SU-DHL-6 (cell line): ENCODE data around the gene NUB1.

Experiments
- H2AFZ ChIP-seq: fragments of 200-600 bp; sonication (generic); 2 replicates; pipeline ENCODE4 v1.6.1; 2014; ENCODE audit warnings: low read depth, mild to moderate bottlenecking, moderate library complexity, mixed read lengths, antibody characterized with exemption, low read length; ENCODE audit not compliant: severe bottlenecking
- H3F3A ChIP-seq: fragments of 200-600 bp; shearing (Covaris generic); 2 replicates; pipeline ENCODE4 v1.6.0; 2016; ENCODE audit warnings: antibody characterized with exemption, mild to moderate bottlenecking; ENCODE audit not compliant: insufficient read depth
- H3K27ac ChIP-seq: fragments of 200-600 bp; sonication (generic); 2 replicates; pipeline ENCODE4 v1.5.1; 2016; ENCODE audit warnings: low read depth, mild to moderate bottlenecking, low read length, moderate library complexity, mixed read lengths
- H3K27me3 ChIP-seq: fragments of 200-600 bp; sonication (generic), shearing (Covaris generic); 2 replicates; pipeline ENCODE4 v1.6.0; 2014; ENCODE audit warnings: mild to moderate bottlenecking, low read length
- H3K36me3 ChIP-seq: fragments of 200-600 bp; sonication (generic); 2 replicates; pipeline ENCODE4 v1.6.1; 2014; ENCODE audit warnings: mild to moderate bottlenecking, low read length, mixed read lengths
- H3K4me2 ChIP-seq: fragments of 300-600, 200-600 bp; shearing (Covaris generic), sonication (generic); 2 replicates; pipeline ENCODE4 v1.6.0; 2014; ENCODE audit warnings: low read length, low read depth, mild to moderate bottlenecking; ENCODE audit not compliant: poor library complexity, severe bottlenecking
- H3K4me3 ChIP-seq: fragments of 200-600 bp; sonication (generic); 2 replicates; pipeline ENCODE4 v1.5.1; 2014; ENCODE audit warnings: antibody characterized with exemption, low read length, mild to moderate bottlenecking, mixed read lengths; ENCODE audit not compliant: insufficient read depth, poor library complexity, severe bottlenecking
- H3K79me2 ChIP-seq: fragments of 200-600 bp; sonication (generic); 2 replicates; pipeline ENCODE4 v1.6.1; 2014; ENCODE audit warnings: mild to moderate bottlenecking, low read length, moderate library complexity; ENCODE audit not compliant: insufficient read depth
- H3K9ac ChIP-seq: fragments of 200-600 bp; sonication (generic); 2 replicates; pipeline ENCODE4 v1.7.0; 2014; ENCODE audit warnings: mild to moderate bottlenecking, low read length
- H3K9me2 ChIP-seq: fragments of 200-600 bp; sonication (generic); replicated peaks from 2 replicates; pipeline ENCODE4 v1.6.1; 2014; ENCODE audit warnings: low read length; ENCODE audit not compliant: insufficient read depth
- H3K9me3 ChIP-seq: fragments of 200-600 bp; sonication (generic); 2 replicates; pipeline ENCODE4 v1.6.1; 2014; ENCODE audit warnings: low read length, mixed read lengths; ENCODE audit not compliant: insufficient read depth
- H4K20me1 ChIP-seq: fragments of 200-600 bp; sonication (generic); 2 replicates; pipeline ENCODE4 v1.6.1; 2014; ENCODE audit warnings: low read depth, mild to moderate bottlenecking, antibody characterized with exemption, low read length, moderate library complexity, mixed read lengths
- CTCF ChIP-seq: fragments of 200-600 bp; sonication (generic); IDR thresholded peaks from one replicate; pipeline ENCODE4 v1.5.1; 2017; ENCODE audit warnings: antibody characterized with exemption, mild to moderate bottlenecking, low read length, moderate library complexity; ENCODE audit not compliant: insufficient read depth, poor library complexity, severe bottlenecking
- EZH2phosphoT487 ChIP-seq: fragments of 200-600 bp; sonication (generic), shearing (Covaris generic); conservative IDR thresholded peaks from 2 replicates; pipeline ENCODE4 v1.6.1; 2018; ENCODE audit warnings: mild to moderate bottlenecking, antibody characterized with exemption, low read length, moderate library complexity, mixed read lengths

NUB1 gene

GRCh38 chr7:151377406-151377805, 35.8 kb downstream of the NUB1 start:
- no peaks in the 10 kb centered on the region for H3K79me2 ChIP-seq
- no peaks in the 10 kb centered on the region for H3F3A ChIP-seq
- H2AFZ ChIP-seq = no peak overlapping the region
- no peaks in the 10 kb centered on the region for H3K36me3 ChIP-seq
- no peaks in the 10 kb centered on the region for H3K27me3 ChIP-seq
- no peak overlapping the region for H3K9ac ChIP-seq
- H3K4me2 ChIP-seq = no peak overlapping the region
- no peaks in the 10 kb centered on the region for H3K9me3 ChIP-seq
- no peak overlapping the region for H3K27ac ChIP-seq
- TF ChIP-seq CTCF (no peak), EZH2phosphoT487 (no peak)
- no peaks in the 10 kb centered on the region for H3K9me2 ChIP-seq
- H4K20me1 ChIP-seq = no peaks in the 10 kb centered on the region
- no peak overlapping the region for H3K4me3 ChIP-seq

- Histone ChIP-seq H3K4me3 (no peak overlapping the region), H3F3A (no peaks in the 10 kb centered on the region), H3K9me2 (no peaks in the 10 kb centered on the region), H3K36me3 (no peaks in the 10 kb centered on the region), H3K27ac (no peak overlapping the region), H4K20me1 (no peaks in the 10 kb centered on the region), H3K79me2 (no peaks in the 10 kb centered on the region), H2AFZ (no peak overlapping the region), H3K4me2 (no peak overlapping the region), H3K27me3 (no peaks in the 10 kb centered on the region), H3K9ac (no peak overlapping the region), H3K9me3 (no peaks in the 10 kb centered on the region)
- TF ChIP-seq EZH2phosphoT487 (no peak), CTCF (no peak)
Observed at GRCh38 chr7:151378011-151378410, 36.4 kb downstream of the NUB1 start.

- no peaks in the 10 kb centered on the region for H3K9me3 ChIP-seq
- H3K79me2 ChIP-seq = no peaks in the 10 kb centered on the region
- H3K27me3 ChIP-seq = no peaks in the 10 kb centered on the region
- H3K36me3 ChIP-seq = no peaks in the 10 kb centered on the region
- H2AFZ ChIP-seq = no peak overlapping the region
- no peak overlapping the region for H3K4me2 ChIP-seq
- H3K9me2 ChIP-seq = no peaks in the 10 kb centered on the region
- no peak overlapping the region for H3K27ac ChIP-seq
- H3K4me3 ChIP-seq = no peak overlapping the region
- H3K9ac ChIP-seq = no peak overlapping the region
- no peaks in the 10 kb centered on the region for H4K20me1 ChIP-seq
- TF ChIP-seq EZH2phosphoT487 (no peak), CTCF (no peak)
- no peaks in the 10 kb centered on the region for H3F3A ChIP-seq
Observed at GRCh38 chr7:151378496-151379192, 37.0 kb downstream of the NUB1 start.
